Nucleus accumbens (tissue), 56 donors: Measurements from ENCODE around the gene GFOD1.

Experiments
- DNase-seq, 56 donors: peaks; one replicate each; lab custom pipeline; 2025; lab: John Stamatoyannopoulos, UW

The GFOD1 gene

GRCh38 chr6:13412639-13413465, 74.5 kb downstream of the GFOD1 start:
- no peak for DNase-seq

DNA sequence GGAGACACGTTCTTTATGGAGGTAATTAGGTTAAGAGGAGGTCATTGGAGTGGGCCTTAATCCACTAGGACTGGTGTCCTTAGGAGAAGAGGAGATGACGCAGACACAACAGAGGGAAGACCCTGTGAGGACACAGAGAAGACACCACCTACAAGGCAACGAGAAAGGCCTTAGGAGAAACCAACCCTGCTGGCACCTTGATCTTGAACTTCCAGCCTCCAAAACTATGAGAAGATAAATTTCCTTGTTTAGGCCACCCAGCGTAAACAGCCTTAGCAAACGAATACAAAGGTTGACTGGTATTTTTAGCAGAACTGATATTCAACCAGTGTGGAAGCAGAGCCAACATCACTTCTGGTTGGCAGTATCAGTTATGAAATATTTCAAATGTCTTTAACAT, 75.2 kb downstream of the GFOD1 start:
- no peak for DNase-seq

DNA sequence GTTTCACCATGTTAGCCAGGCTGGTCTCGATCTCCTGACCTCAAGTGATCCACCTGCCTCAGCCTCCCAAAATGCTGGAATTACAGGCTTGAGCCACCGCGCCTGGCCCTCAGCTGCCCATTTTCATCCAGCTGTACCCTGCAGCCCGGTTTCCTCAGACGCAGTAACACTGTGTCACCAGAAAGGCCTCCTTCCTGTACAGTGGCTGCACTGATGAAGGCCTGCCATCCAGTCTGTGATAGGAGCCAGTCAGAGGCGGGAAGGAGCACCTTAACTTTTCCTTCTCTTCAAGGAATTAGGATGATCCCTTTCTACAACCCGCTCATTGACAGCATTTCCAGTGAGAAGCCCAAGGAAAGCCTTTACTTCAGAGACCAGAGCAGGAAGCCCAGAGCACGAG, 75.9 kb downstream of the GFOD1 start:
- DNase-seq: no peak

DNA sequence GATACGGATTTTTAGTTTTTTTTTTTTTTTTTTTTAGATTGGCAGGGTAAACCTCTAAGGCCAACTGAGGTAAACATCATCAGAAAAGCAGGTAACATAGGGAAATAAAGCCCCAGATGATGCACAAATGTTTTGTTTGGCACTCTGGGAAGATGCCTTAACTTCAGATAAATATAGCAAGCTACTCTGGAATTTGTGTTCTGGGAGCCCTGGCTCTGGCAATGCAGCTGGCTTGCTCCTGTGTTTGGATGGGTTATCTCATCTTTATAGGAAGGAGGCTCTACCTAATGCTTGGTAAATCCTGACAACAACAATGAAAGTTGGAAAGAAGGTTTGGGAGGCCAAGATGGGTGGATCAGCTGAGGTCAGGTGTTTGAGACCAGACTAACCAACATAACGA, 77.4 kb downstream of the GFOD1 start:
- DNase-seq: no peak

GRCh38 chr6:13407709-13408695, 79.4 kb downstream of the GFOD1 start:
- DNase-seq: peak in 3 of 56 donors; percentile 24 to 46 (median 25)

DNA sequence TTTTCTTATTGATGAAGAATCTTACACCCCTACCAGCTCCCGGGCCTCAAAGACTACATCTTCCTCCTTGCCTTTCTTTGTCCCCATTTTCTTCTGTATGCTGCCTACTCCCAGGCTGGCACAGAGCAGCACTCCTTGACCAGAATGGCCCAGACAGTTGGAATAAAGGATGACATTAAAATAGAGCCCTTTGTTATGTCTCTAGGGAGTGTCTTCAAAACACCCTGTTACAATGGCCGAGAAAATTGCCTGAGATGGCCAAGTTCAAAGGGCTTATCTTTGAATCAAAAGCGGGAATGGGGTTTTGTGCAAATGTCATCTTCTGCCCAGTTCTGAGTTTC, 80.1 kb downstream of the GFOD1 start:
- no peak for DNase-seq

- peak in 23 of 56 donors; percentile 16 to 54 (median 30) for DNase-seq
Observed at GRCh38 chr6:13406781-13407180, 80.6 kb downstream of the GFOD1 start.

- peak in 3 of 56 donors; percentile 14 to 38 (median 16) for DNase-seq
Observed at GRCh38 chr6:13405961-13406477, 81.4 kb downstream of the GFOD1 start.

- DNase-seq: no peak
Observed at GRCh38 chr6:13404892-13405254, 82.5 kb downstream of the GFOD1 start.

DNA sequence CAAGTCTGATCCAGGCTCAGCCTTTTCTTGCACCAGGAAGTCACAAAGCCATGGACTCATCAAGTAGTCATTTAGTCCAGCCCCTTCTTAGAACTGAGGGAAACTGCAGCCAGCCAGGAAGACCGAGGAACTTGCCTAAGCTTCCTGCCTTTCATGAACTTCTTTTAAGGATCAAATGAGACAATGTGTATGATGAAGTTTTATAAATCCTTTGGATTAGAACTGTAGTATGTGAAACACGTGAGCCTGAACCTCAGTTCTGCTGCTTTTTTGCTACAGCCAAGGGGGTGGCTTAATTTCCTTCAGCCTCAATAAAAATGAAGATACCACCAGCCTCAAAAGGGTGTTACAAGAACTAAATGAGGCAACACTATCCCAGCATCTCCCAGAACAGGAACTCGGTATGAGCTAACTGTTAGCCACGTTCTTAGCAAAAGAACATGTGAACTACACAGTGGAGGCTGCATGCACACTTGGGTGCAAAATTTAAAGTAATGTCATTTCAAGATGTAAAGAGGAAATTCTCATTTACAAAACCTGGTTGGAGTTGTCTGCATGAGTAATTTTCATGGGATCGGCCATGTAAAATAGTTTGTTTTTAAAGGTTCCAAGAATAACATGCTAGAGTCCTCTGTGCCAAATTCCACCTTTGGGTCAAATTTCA, 83.0 kb downstream of the GFOD1 start:
- no peak for DNase-seq

GRCh38 chr6:13402711-13403110, 84.7 kb downstream of the GFOD1 start:
- DNase-seq: no peak

GRCh38 chr6:13400772-13401171, 86.6 kb downstream of the GFOD1 start:
- no peak for DNase-seq

DNA sequence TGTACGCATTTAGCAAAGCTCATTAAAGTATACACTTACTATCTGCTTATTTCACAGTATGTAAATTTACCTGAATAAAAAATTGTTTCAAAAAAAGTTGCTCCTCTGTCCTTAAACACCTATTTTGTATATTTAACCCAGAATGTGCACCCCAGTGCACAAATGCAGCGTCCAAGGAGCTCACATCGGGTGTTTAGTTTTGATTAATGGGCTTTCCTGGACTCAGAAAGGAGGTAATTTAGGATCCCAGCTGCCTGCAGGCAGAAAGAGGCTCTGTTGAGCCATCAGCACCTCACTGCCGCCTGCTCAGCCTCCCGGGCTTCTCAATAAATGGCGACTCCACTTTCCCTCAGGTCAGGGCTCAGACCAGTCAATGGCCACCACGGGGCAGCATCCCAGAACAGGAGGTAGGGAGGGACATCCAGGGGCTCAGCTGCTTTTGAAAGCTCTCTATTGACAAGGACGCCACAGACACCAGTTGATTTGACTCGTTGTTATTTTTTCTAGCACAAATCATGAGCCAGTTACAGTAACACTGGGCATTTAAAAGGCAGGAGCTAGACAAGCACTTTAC, 88.9 kb downstream of the GFOD1 start:
- peak in 4 of 56 donors; percentile 21 to 37 (median 30) for DNase-seq

- no peak for DNase-seq
Observed at GRCh38 chr6:13398069-13398381, 89.4 kb downstream of the GFOD1 start.

GRCh38 chr6:13397359-13398068, 89.9 kb downstream of the GFOD1 start:
- no peak for DNase-seq

DNA sequence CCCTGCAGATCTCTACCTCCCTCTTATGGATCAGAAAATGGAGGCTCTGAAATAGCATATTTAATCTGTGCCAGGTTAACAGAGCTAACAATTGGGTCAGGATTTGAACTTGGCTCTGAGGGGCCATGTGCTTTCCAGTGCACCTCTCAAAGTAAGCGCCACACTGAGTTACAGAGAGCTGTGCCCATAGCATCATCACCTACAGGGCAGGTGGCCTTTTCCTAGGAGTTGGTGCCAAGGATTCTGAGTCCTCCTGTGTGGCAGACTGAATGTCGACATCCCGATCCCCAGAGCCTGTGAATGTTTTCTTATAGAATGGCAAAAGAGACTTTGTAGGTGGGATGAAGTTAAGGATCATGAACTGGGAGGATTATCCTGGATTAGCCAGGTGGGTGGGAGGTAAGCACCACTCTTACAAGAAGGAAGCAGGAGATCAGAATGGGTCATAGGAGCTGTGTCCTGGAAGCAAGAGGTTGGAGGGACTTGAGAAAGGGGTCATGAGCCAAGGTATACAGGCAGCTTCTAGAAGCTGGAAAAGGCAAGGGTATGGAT, 91.1 kb downstream of the GFOD1 start:
- no peak for DNase-seq

DNA sequence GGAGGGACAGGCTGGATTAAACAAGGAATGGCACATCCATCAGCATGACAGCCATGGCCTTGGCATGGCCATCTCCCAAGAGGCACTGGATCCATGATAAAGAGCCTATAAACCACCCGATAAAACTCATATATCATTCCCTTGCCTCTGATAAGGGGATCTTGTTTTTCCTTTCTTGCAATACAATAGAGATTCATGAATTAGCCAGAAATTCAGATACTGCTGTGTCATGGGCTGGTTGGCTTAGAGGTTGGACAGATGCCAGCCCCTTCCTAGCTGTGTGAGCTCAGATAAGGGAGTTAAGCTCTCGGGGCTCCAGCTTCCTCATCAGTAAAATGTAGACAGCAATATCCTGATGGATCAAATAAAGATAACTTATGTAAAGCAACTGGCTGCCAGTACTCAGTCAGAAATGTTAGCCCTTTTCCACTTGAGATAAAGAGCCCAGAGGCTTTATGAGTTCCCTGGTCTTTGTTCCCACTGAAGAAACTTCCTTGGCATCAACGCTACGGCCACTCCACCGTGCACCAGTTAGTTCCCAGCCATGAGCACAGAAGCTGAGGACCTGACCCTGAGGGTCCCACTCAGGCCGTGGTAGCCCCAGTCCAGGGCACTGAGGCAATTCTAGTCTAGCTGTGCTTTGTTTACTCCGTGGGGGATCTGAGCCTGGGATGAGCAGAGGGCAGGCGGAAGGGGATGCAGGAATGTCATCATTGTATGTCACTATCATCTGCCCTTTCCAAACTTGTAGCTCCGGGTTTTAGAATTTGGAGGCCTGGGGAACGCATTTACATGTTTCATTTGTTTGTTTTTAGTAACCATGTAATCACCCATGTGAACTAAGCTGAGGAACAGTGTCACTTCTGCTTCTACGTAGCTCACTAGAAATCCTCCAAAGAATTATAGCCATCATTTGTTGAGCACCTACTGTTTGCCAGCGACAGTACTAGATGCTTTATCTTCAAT, 91.8 kb downstream of the GFOD1 start:
- peak in 30 of 56 donors; percentile 9 to 84 (median 32) for DNase-seq

- no peak for DNase-seq
Observed at GRCh38 chr6:13392462-13392861, 94.9 kb downstream of the GFOD1 start.
